WERI-Rb-1 (cell line): ENCODE results near the gene RIMBP2.

Experiments
- DNase-seq: peaks from one replicate; pipeline ENCODE4 v3.0.0-alpha.2; 2020
- H3K27ac ChIP-seq: fragments of 250-450 bp; sonication (Bioruptor Pico); 2 replicates; pipeline ENCODE4 v1.5.1; 2020; ENCODE audit warnings: mild to moderate bottlenecking, moderate library complexity
- H3K27me3 ChIP-seq: fragments of 250-450 bp; sonication (Bioruptor Pico); 2 replicates; pipeline ENCODE4 v1.5.1; 2021; ENCODE audit warnings: mild to moderate bottlenecking, low read depth, moderate library complexity; ENCODE audit not compliant: insufficient read depth, severe bottlenecking
- H3K36me3 ChIP-seq: fragments of 250-450 bp; sonication (Bioruptor Pico); 2 replicates; pipeline ENCODE4 v1.5.1; 2020; ENCODE audit warnings: mild to moderate bottlenecking, moderate library complexity
- H3K4me3 ChIP-seq: 2 replicates; pipeline ENCODE4 v1.5.1; 2011; ENCODE audit warnings: low read depth, mild to moderate bottlenecking, control low read depth, low read length
- H3K9me3 ChIP-seq: fragments of 250-450 bp; sonication (Bioruptor Pico); 2 replicates; pipeline ENCODE4 v1.5.1; 2021; ENCODE audit warnings: mild to moderate bottlenecking, moderate library complexity; ENCODE audit not compliant: severe bottlenecking
- TF ChIP-seq, protein P1 (sequence below): IDR thresholded peaks from 2 replicates; pipeline ENCODE4 v1.5.1; 2011; ENCODE audit warnings: low read depth, mild to moderate bottlenecking, control low read depth, inconsistent platforms, low read length

The RIMBP2 gene

DNA sequence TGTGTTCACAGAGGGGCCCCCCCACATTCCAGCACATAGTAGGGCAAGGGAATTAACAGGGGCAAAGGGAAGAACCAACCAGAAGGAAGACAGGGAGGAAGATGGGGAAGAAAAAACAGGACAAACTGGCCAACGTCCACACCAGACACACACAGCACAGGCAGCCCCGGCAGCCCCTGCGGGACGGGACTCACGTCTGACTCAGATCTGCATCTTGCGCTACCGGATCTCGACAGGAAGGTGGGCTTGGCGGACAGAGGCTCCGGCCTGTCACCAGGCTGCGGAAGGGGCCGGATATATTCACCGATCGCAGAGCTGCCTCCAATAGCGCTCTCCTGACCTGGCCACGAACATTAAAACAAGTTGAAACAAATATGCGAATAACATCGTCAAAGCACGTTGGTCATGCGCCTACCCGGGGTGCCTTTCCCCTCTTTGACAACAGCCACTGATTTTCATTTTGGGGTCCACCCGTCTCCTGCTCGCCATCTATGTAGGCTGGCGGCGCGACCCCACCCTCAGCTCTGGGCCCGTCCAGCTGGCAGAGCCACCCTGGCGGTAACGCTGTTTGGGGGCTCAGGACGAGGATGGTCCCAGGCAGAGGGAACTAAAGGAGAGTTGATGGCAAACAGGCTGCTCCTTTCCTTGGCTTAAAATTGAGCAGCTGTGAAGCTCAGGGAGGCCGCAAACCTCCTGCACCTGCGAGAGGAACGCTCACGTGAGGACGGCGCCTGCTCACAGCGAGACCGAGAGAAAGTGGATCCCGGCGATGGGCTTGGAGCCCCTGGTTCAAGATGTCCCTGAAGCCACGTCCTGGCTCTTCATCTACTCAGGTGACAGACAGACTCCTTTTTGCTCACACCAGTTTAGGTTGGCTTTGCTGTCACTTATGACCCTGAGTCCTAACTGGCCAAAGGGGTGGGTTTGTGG is 264.8 kb downstream of the RIMBP2 start:
- no peaks in the 10 kb centered on the region; the same call in none of the 2 replicates for H3K36me3 ChIP-seq
- no peak overlapping the region for H3K4me3 ChIP-seq
- DNase-seq = no peak
- TF ChIP-seq, protein P1, sequence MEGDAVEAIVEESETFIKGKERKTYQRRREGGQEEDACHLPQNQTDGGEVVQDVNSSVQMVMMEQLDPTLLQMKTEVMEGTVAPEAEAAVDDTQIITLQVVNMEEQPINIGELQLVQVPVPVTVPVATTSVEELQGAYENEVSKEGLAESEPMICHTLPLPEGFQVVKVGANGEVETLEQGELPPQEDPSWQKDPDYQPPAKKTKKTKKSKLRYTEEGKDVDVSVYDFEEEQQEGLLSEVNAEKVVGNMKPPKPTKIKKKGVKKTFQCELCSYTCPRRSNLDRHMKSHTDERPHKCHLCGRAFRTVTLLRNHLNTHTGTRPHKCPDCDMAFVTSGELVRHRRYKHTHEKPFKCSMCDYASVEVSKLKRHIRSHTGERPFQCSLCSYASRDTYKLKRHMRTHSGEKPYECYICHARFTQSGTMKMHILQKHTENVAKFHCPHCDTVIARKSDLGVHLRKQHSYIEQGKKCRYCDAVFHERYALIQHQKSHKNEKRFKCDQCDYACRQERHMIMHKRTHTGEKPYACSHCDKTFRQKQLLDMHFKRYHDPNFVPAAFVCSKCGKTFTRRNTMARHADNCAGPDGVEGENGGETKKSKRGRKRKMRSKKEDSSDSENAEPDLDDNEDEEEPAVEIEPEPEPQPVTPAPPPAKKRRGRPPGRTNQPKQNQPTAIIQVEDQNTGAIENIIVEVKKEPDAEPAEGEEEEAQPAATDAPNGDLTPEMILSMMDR = no peak
- no peak overlapping the region for H3K27ac ChIP-seq
- H3K9me3 ChIP-seq = no peaks in the 10 kb centered on the region
- no peaks in the 10 kb centered on the region for H3K27me3 ChIP-seq

DNA sequence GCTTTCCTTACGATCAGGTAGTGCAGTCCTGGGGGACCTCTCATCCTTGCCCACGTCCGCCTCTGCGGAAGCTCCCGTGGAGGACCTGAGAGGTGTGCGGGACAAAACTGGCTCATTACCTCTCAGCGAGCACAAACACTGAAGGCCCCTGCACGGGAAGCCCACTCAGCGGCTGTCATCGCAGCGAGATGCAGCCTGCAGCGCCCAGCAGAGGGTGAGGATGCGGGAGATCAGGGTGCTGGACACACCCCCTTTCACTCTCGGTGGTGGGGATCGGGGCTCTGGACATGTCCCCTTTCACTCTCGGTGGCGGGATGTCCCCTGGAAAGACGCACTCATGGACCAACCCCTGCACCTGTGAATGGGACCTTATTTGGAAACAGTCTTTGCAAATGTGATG is 266.8 kb downstream of the RIMBP2 start:
- H3K9me3 ChIP-seq = no peaks in the 10 kb centered on the region
- H3K36me3 ChIP-seq = no peaks in the 10 kb centered on the region; the same call in none of the 2 replicates
- DNase-seq = no peak
- no peak overlapping the region for H3K27ac ChIP-seq
- H3K27me3 ChIP-seq = no peaks in the 10 kb centered on the region
- TF ChIP-seq, protein P1 = no peak
- H3K4me3 ChIP-seq = no peak overlapping the region

DNA sequence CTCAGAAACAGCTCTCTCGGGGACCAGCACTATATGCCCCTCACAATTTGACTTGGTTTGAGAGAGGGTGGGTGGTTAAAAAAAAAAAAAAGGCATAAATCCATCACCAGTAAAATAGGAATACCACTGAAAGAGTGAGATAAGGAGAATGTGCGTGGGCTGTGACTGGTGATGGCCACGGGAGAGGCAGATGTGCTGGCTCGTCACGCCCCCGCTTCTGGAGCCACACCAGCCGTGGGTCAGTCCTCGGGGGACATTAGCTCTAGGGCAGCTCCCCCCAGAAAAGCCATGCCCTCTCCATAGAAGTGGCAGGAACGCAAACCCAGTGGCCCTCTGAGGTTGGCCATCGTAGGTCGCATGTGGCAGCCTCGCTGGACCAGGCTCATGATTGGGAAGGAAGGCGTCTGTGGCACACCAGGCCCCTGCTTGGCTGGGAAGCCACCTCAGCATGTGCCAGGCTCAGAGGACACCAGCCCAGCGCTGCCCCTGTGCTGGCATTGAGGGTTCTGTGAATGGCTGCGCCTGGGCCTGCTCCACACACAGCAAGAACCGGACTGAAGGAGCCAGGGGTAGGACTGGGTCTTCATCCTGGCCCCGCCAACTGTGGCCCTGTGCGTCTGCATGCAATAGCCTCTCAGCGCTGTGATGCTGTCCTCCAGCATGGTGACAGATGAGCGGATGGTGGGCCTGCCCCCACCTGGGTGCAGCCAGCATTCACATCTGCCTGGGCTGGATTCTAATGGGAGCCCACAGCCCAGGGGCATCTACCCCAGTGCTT is 267.9 kb downstream of the RIMBP2 start:
- no peaks in the 10 kb centered on the region for H3K27me3 ChIP-seq
- no peak for DNase-seq
- no peaks in the 10 kb centered on the region for H3K9me3 ChIP-seq
- no peak overlapping the region for H3K4me3 ChIP-seq
- TF ChIP-seq, protein P1 = no peak
- no peak overlapping the region for H3K27ac ChIP-seq
- H3K36me3 ChIP-seq = no peaks in the 10 kb centered on the region; the same call in none of the 2 replicates

DNA sequence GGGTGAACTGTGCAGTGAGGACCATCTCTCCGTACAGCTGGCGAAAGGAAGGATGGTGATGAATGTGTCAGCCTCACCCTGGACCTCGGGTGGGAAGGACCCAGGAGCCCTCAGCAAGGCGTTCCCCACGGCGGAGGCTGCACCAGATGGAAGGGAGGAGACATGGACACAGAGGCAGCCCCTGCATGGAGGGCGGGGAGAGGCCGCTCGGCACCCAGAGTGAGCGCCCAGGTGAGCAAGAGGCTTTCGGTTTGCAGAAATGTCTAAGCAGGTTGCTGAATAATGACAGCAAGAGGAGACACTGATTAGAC is 268.5 kb downstream of the RIMBP2 start:
- H3K27me3 ChIP-seq = no peaks in the 10 kb centered on the region
- no peaks in the 10 kb centered on the region; the same call in none of the 2 replicates for H3K36me3 ChIP-seq
- H3K9me3 ChIP-seq = no peaks in the 10 kb centered on the region
- TF ChIP-seq, protein P1 = no peak
- no peak overlapping the region for H3K4me3 ChIP-seq
- DNase-seq = no peak
- H3K27ac ChIP-seq = no peak overlapping the region

DNA sequence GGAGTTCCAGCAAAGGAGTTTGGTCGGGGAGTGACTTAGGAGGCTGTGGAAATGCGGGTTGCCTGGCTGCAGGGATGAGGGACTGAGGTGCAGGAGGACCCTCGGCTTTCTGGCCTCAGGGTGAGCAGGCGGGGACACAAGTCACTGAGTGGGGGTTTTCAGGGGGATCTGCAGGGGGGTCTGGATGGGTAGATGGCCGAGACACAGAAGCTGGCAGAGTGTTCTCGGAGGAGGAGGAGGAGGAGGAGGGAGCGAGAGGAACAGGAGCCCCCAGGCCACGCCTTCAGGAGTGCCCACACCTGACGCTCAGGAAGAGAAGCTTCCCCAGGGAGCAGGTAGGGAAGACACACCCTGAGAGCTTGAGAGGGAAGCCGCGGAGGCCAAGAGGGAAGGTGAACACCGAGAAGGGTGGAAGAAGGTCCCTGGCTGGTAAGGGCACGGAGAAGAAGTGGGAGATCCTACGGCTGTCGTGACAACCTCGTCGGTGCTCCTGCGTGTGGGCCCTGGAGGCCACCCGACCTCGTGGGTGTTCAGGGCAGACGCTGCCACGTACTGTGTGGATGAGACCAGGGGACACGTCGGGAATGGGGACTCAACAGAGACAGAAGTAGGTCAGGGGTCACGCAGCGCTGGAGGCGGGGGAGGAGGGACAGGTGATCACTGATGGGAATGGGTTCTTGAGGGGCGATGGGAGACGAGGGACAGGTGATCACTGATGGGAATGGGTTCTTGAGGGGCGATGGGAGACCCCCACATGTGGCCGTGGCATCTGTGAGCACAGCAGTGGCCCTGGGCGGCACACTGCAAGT is 269.0 kb downstream of the RIMBP2 start:
- Histone ChIP-seq H3K27ac (no peak overlapping the region), H3K9me3 (no peaks in the 10 kb centered on the region), H3K27me3 (no peaks in the 10 kb centered on the region), H3K4me3 (no peak overlapping the region), H3K36me3 (peaks cover 2% of the 10 kb centered on the region)
- no peak for DNase-seq
- TF ChIP-seq, protein P1 = no peak
